ENCODE measurements around the gene GSG1L.
"Not testable (repeated sequence)": the region's sequence is repeated elsewhere in the genome, so short reads cannot be mapped to it uniquely, and the experiment has no call there.

GSG1L gene

GRCh38 chr16:27890006-27890405 is 173.5 kb downstream of the GSG1L start:
- DNase-seq: no peak

GRCh38 chr16:27883576-27883975 is 179.9 kb downstream of the GSG1L start:
- no peak for DNase-seq

- no peak for DNase-seq
Measured at GRCh38 chr16:27880287-27880686, 183.2 kb downstream of the GSG1L start.

DNA sequence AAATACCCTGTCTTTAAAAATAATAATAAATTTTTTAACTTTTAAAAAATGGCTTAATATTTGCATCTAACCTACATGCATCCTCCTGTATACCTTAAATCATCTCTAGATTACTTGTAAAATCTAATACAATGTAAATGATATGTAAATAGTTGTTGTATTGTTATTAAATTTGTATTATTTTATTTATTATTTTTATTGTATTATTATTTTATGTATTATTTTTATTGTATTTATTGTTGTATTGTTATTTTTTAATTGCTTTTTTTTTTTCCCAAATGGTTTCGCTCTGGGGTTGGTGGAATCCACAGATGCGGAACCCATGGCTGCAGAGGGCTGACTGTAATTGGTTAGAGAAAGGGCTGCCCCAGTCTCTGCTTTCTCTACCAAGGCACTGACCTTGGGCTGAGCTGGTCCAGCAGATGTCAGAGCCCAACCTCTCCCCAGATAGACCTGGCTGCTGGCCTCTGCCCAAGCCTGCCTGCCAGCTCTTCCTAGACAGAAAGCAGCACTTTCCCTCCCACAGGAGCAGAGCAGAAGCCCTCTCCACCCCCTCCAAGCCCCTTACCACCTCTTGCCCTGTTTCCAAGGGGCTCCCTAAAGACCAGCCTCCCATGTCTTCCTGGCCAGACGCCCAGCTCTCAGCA is 183.8 kb downstream of the GSG1L start:
- DNase-seq: no peak

GRCh38 chr16:27872627-27873026 is 190.9 kb downstream of the GSG1L start:
- DNase-seq: not testable (repeated sequence)

DNA sequence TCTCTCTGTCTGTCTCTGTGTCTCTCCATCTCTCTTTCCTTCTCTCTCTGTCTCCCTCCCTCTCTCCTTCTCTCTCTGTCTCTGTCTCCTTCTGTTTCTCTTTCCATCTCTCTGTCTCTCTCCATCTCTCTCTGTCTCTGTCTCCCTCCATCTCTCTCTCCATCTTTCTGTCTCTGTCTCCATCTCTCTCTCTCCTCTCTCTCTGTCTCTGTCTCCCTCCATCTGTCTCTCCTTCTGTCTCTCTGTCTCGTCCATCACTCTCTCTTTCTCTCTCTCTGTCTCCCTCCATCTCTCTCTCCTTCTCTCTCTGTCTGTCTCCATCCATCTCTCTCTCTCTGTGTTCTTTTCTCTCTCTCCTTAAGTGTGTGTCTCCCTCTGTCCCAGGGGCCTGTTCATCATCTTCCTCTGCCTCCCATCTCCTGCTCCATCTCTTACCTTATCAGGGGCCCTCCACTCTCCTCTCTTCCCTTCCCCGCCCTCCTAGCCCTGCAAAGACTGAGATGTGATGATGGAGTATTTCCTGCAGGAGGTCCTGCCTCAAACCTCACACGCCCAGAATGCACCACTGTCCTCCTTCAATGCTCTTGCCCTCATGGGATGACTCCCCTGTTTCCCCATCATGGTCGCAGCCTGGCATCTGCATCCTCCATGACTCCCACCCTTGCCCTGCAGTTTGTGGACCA is 193.3 kb downstream of the GSG1L start:
- no peak for DNase-seq

DNA sequence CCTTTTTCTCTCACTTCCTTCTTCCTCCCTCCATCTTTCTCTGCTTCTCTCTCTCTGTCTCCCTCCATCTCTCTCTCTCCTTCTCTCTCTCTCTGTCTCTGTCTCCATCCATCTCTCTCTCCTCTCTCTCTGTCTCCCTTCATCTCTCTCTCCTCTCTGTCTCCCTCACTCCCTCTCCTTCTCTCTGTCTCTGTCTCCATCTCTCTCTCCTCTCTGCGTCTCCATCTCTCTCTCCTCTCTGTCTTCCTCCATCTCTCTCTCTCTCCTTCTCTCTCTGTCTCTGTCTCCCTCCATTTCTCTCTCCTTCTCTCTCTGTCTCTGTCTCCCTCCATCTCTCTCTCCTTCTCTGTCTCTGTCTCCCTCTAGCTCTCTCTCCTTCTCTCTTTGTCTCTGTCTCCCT is 194.1 kb downstream of the GSG1L start:
- no peak for DNase-seq

DNA sequence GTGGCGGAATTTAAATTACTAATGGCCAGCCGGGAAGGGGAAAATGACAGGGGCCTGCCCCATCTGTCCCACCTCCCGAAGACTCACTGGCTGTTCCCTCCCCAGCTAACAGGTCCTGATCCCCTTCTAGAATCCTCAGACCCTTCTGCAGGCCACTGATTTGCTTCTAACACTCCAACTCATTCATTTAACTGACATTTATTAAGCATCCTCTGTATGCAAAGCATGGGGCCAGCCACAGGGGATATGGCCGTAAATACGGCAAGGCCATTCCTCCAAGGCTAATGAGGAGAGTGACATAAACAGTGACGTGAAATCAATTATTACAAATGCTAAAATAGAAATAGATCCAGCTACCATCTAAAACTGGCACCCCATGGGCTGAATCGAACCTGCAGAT is 195.3 kb downstream of the GSG1L start:
- DNase-seq: no peak

- peak in 11 of 14 donors; percentile 3 to 64 (median 26) for DNase-seq
Measured at GRCh38 chr16:27867122-27868110, 196.1 kb downstream of the GSG1L start.

DNA sequence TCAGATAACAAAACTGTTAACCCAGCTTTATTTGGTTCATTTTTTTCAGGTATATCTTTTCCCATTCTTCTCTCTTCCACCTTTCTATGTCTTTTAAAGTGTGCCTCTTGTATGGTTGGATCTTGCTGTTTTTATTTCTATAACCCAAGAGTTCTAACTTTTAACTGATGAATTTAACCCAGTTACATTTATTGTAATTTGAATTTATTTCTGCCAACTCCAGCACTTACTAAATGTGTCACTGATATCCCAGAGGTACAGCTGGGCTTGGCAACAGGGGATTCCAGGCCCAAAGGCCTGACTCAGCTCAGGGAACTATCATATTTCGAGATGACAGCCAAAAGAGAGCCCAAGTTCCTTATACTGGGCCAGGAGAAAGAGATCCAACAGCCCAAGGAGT is 200.1 kb downstream of the GSG1L start:
- no peak for DNase-seq

DNA sequence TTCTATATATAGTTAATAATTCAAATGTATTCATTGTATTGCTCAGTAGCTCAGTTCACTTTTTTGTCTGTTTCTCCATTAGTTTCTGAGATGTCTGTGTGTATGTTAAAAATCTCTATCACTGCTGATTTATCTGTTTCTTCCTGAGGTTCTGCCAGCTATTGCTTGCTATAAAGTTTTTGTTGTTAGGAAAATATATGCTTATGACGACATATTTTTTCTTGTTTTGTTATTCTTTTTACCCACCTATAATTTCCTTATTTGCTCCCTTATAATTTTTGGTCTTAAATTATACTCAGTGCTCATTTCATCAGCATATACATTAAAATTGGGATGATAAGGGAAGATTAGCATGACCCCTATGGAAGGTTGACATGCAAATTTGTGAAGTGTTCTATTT is 200.6 kb downstream of the GSG1L start:
- no peak for DNase-seq

DNA sequence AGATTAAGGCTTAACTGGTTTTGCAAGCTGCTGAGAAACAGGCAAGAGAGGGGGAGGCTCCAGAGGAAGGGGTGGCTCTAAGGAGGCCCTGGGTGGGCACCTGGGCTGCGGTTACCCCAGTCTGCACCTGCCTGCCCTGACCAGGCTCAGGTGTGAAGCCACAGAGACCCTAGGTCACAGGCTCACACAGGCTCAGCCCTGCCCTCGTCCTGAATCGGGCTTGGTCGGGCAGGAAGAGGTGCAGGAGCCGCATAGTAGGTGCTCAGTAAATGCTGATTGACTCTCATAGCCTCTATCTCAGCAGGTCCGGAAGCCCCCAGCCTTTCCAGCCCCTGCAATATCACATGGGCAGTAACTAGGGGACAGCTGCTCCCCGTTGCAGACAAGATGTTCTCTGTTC is 203.4 kb downstream of the GSG1L start:
- no peak for DNase-seq

DNA sequence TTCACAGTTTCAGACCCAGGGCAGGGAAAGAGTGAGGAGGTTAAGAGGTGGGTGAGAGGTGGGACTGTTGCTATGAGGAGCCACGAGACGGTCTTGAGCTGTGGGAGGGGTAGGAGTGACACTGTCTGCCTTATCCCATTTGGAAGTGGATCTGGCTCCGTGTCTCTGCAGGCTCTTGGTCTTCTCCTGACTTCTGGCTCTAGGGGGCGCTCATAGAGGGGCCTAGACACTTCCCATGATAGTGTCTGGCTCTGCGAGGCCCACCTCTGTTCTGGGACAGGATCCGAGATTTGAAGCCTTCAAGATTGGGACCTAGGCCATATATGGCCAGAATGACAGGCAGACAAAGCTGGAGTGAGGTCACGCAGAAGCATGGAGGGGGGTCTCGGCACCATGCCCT is 204.5 kb downstream of the GSG1L start:
- DNase-seq: no peak

- no peak for DNase-seq
Measured at GRCh38 chr16:27853651-27854050, 209.9 kb downstream of the GSG1L start.

- DNase-seq: no peak
Measured at GRCh38 chr16:27853101-27853500, 210.4 kb downstream of the GSG1L start.

- DNase-seq: no peak
Measured at GRCh38 chr16:27852681-27853080, 210.8 kb downstream of the GSG1L start.

GRCh38 chr16:27852116-27852515 is 211.4 kb downstream of the GSG1L start:
- DNase-seq: no peak

DNA sequence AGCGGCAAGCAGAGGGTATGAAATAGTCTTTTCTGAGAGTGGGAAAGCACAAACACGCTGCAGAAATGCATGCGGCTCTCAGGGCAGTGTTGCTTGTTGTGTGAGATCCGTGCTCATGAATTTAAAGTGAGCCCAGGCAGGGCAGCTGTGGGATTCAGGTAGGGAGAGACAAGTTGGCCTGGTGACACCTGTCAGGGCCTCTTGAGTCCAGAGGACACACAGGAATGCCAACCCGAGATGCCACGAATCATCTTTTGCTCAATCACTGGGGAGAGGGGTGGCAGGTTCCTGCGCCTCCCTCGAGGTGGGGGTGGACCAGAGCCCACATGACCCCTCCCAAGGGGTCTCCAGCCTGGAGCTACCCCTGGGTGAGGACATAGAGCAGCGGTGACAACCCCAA is 211.9 kb downstream of the GSG1L start:
- DNase-seq: no peak

DNA sequence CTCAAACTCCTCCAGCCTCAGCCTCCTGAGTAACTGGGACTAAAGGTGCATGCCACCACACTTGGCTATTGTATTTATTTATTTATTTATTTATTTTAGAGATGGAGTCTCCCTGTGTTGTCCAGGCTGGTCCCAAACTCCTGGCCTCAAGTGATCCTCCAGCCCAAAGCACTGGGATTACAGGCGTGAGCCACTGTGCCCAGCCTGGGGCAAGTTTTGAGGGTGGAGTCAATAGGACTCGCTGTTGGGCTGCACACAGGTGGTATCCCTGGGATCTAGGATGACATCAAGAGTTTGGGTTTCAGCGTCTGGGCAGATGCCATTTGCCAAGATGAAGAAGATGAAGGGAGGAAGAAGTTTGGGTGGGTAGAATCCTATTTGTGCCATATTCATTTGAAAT is 213.9 kb downstream of the GSG1L start:
- DNase-seq: no peak

GRCh38 chr16:27847030-27847550 is 216.4 kb downstream of the GSG1L start:
- DNase-seq: no peak

DNA sequence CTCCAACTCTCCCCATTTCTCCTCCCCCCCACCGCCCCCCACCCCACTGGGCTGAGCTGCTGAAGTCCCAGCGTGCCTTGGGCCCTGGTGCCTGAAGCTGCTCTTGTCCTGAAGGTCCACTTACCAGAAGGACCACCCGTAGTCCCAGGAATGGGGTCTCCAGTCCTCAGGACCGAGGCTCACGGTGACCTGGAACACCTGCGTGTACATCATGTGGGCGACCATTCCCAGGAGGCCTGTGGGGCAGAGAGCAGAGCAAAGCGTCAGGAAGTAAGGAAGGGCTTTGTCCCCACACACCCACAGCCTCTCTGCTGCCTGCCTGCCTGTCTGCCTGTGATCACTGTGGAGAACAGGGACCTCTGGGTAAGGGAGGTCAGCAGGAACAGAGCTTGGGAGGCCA is 218.7 kb downstream of the GSG1L start:
- no peak for DNase-seq

GRCh38 chr16:27843800-27844199 is 219.7 kb downstream of the GSG1L start:
- DNase-seq: no peak

- DNase-seq: no peak
Measured at GRCh38 chr16:27841911-27842310, 221.6 kb downstream of the GSG1L start.

All from C1 segment of cervical spinal cord (tissue), 14 donors.